ENCODE measurements around the gene FXR2.

The FXR2 gene

GRCh38 chr17:7615265-7615747 is 609 bp upstream of the FXR2 start:
- no peaks in the 10 kb centered on the region for H3K9me3 ChIP-seq (replicated peaks in 1 of 2; ENCODE audit: control insufficient read depth in 2 of 2, insufficient read depth in 1 of 2, low read depth in 1 of 2, low read length in 2 of 2)
- H3K4ac ChIP-seq (ENCODE audit: low read length) = no peak overlapping the region
- H2BK5ac ChIP-seq (ENCODE audit: low read length) = no peak overlapping the region
- no peak overlapping the region for H4K91ac ChIP-seq (ENCODE audit: low read depth, low read length, poor library complexity)
- peak overlapping the region; percentile 48 to 73 for H3K4me3 ChIP-seq (ENCODE audit: low read length in 2 of 2)
- H3K23ac ChIP-seq (ENCODE audit: low read depth, low read length, poor library complexity) = no peak overlapping the region
- H3K18ac ChIP-seq (ENCODE audit: low read length) = peak overlapping the region; percentile 53
- H2AFZ ChIP-seq (ENCODE audit: low read length) = peak overlapping the region; percentile 85
- peak overlapping the region; percentile 54 for H3K4me2 ChIP-seq (ENCODE audit: insufficient read depth, low read length, poor library complexity, severe bottlenecking)
- no peak overlapping the region for H2BK12ac ChIP-seq (ENCODE audit: low read length)
- H3K27me3 ChIP-seq (ENCODE audit: control insufficient read depth in 3 of 3, insufficient read depth in 3 of 3, low read depth in 1 of 3, low read length in 3 of 3) = no peaks in the 10 kb centered on the region
- peaks cover 3% of the 10 kb centered on the region for H3K79me1 ChIP-seq (ENCODE audit: low read depth, low read length)
- no peak overlapping the region for H2AK5ac ChIP-seq (ENCODE audit: low read depth, low read length)
- H2BK120ac ChIP-seq (ENCODE audit: low read depth, low read length) = no peak overlapping the region
- no peak overlapping the region for H2BK15ac ChIP-seq (ENCODE audit: low read length)
- no peak overlapping the region for H3K14ac ChIP-seq (ENCODE audit: low read length)
- H3K4me1 ChIP-seq (ENCODE audit: control insufficient read depth in 2 of 2, insufficient read depth in 1 of 2, low read depth in 1 of 2, low read length in 2 of 2) = peaks cover 8 to 9% of the 10 kb centered on the region in 2 donors
- peaks cover 5 to 23% of the 10 kb centered on the region in 2 donors for H3K36me3 ChIP-seq (replicated peaks in 1 of 2; ENCODE audit: control insufficient read depth in 2 of 2, insufficient read depth in 2 of 2, low read length in 2 of 2)
- peak overlapping the region; percentile 93 for H3K27ac ChIP-seq (replicated peaks; ENCODE audit: low read length)
- no peak overlapping the region for H3K9ac ChIP-seq (ENCODE audit: low read depth, low read length, poor library complexity)
- H4K8ac ChIP-seq (ENCODE audit: low read depth, low read length) = no peak overlapping the region
- WGBS, 2 donors (ENCODE audit: extremely low coverage in 2 of 2, insufficient read length in 2 of 2, insufficient replicate concordance in 1 of 2) = no CpG with 5 or more reads among the region's 28 CpGs
- DNase-seq (ENCODE audit: low spot score) = no peak

- Histone ChIP-seq H3K4me2 (ENCODE audit: insufficient read depth, low read length, poor library complexity, severe bottlenecking) (peak overlapping the region; percentile 79), H3K4me3 (ENCODE audit: low read length in 2 of 2) (peak overlapping the region; percentile 64 to 90), H2AFZ (ENCODE audit: low read length) (peak overlapping the region; percentile 82), H3K18ac (ENCODE audit: low read length) (peak overlapping the region; percentile 97), H3K23ac (ENCODE audit: low read depth, low read length, poor library complexity) (peak overlapping the region; percentile 100), H3K79me1 (ENCODE audit: low read depth, low read length) (peaks cover 3% of the 10 kb centered on the region), H2BK15ac (ENCODE audit: low read length) (peak overlapping the region; percentile 76), H2AK5ac (ENCODE audit: low read depth, low read length) (peak overlapping the region; percentile 96), H3K14ac (ENCODE audit: low read length) (peak overlapping the region; percentile 58), H3K36me3 (replicated peaks in 1 of 2; ENCODE audit: control insufficient read depth in 2 of 2, insufficient read depth in 2 of 2, low read length in 2 of 2) (peaks cover 5 to 35% of the 10 kb centered on the region in 2 donors), H2BK120ac (ENCODE audit: low read depth, low read length) (no peak overlapping the region), H3K4me1 (ENCODE audit: control insufficient read depth in 2 of 2, insufficient read depth in 1 of 2, low read depth in 1 of 2, low read length in 2 of 2) (peaks cover 8 to 9% of the 10 kb centered on the region in 2 donors), H3K27me3 (ENCODE audit: control insufficient read depth in 3 of 3, insufficient read depth in 3 of 3, low read depth in 1 of 3, low read length in 3 of 3) (no peaks in the 10 kb centered on the region), H4K8ac (ENCODE audit: low read depth, low read length) (no peak overlapping the region), H4K91ac (ENCODE audit: low read depth, low read length, poor library complexity) (no peak overlapping the region), H3K27ac (replicated peaks; ENCODE audit: low read length) (peak overlapping the region; percentile 94), H3K9ac (ENCODE audit: low read depth, low read length, poor library complexity) (peak overlapping the region; percentile 97), H2BK12ac (ENCODE audit: low read length) (no peak overlapping the region), H2BK5ac (ENCODE audit: low read length) (peak overlapping the region; percentile 91), H3K9me3 (replicated peaks in 1 of 2; ENCODE audit: control insufficient read depth in 2 of 2, insufficient read depth in 1 of 2, low read depth in 1 of 2, low read length in 2 of 2) (no peaks in the 10 kb centered on the region), H3K4ac (ENCODE audit: low read length) (no peak overlapping the region)
- DNase-seq (ENCODE audit: low spot score) = peak; percentile 24
- WGBS, 2 donors (ENCODE audit: extremely low coverage in 2 of 2, insufficient read length in 2 of 2, insufficient replicate concordance in 1 of 2) = no CpG with 5 or more reads among the region's 20 CpGs
These were observed 800 bp downstream of the FXR2 start for GRCh38 chr17:7613769-7614424.

- WGBS, 2 donors (ENCODE audit: extremely low coverage in 2 of 2, insufficient read length in 2 of 2, insufficient replicate concordance in 1 of 2) = no CpG with 5 or more reads among the region's 1 CpG
- DNase-seq (ENCODE audit: low spot score) = no peak
- H2AK5ac ChIP-seq (ENCODE audit: low read depth, low read length) = no peak overlapping the region
These were observed 2.4 kb downstream of the FXR2 start for GRCh38 chr17:7612294-7612640.

GRCh38 chr17:7611635-7612293 is 2.9 kb downstream of the FXR2 start:
- Histone ChIP-seq H3K4me2 (ENCODE audit: insufficient read depth, low read length, poor library complexity, severe bottlenecking) (no peak overlapping the region), H3K23ac (ENCODE audit: low read depth, low read length, poor library complexity) (no peak overlapping the region), H3K4me3 (ENCODE audit: low read length in 2 of 2) (no peak overlapping the region), H2BK15ac (ENCODE audit: low read length) (no peak overlapping the region), H2AK5ac (ENCODE audit: low read depth, low read length) (no peak overlapping the region), H3K27me3 (ENCODE audit: control insufficient read depth in 3 of 3, insufficient read depth in 3 of 3, low read depth in 1 of 3, low read length in 3 of 3) (no peaks in the 10 kb centered on the region), H3K9ac (ENCODE audit: low read depth, low read length, poor library complexity) (no peak overlapping the region), H2AFZ (ENCODE audit: low read length) (no peak overlapping the region), H3K14ac (ENCODE audit: low read length) (no peak overlapping the region), H3K36me3 (replicated peaks in 1 of 2; ENCODE audit: control insufficient read depth in 2 of 2, insufficient read depth in 2 of 2, low read length in 2 of 2) (peaks cover 5 to 47% of the 10 kb centered on the region in 2 donors), H3K27ac (replicated peaks; ENCODE audit: low read length) (no peak overlapping the region), H3K9me3 (replicated peaks in 1 of 2; ENCODE audit: control insufficient read depth in 2 of 2, insufficient read depth in 1 of 2, low read depth in 1 of 2, low read length in 2 of 2) (no peaks in the 10 kb centered on the region), H2BK5ac (ENCODE audit: low read length) (no peak overlapping the region), H2BK12ac (ENCODE audit: low read length) (no peak overlapping the region), H3K18ac (ENCODE audit: low read length) (no peak overlapping the region), H3K4me1 (ENCODE audit: control insufficient read depth in 2 of 2, insufficient read depth in 1 of 2, low read depth in 1 of 2, low read length in 2 of 2) (peaks cover 8 to 9% of the 10 kb centered on the region in 2 donors), H3K79me1 (ENCODE audit: low read depth, low read length) (peaks cover 3% of the 10 kb centered on the region), H4K91ac (ENCODE audit: low read depth, low read length, poor library complexity) (no peak overlapping the region), H2BK120ac (ENCODE audit: low read depth, low read length) (no peak overlapping the region), H3K4ac (ENCODE audit: low read length) (no peak overlapping the region), H4K8ac (ENCODE audit: low read depth, low read length) (no peak overlapping the region)
- no peak for DNase-seq (ENCODE audit: low spot score)
- whole genome bisulfite sequencing, 2 donors (ENCODE audit: extremely low coverage in 2 of 2, insufficient read length in 2 of 2, insufficient replicate concordance in 1 of 2) = no CpG with 5 or more reads among the region's 3 CpGs

More at GRCh38 chr17:7612294-7612640, 2.4 kb downstream of the FXR2 start:
- Histone ChIP-seq H2BK120ac (ENCODE audit: low read depth, low read length) (no peak overlapping the region), H3K27ac (replicated peaks; ENCODE audit: low read length) (no peak overlapping the region), H3K4me3 (ENCODE audit: low read length in 2 of 2) (no peak overlapping the region), H3K27me3 (ENCODE audit: control insufficient read depth in 3 of 3, insufficient read depth in 3 of 3, low read depth in 1 of 3, low read length in 3 of 3) (no peaks in the 10 kb centered on the region), H4K91ac (ENCODE audit: low read depth, low read length, poor library complexity) (no peak overlapping the region), H3K9me3 (replicated peaks in 1 of 2; ENCODE audit: control insufficient read depth in 2 of 2, insufficient read depth in 1 of 2, low read depth in 1 of 2, low read length in 2 of 2) (no peaks in the 10 kb centered on the region), H3K4me2 (ENCODE audit: insufficient read depth, low read length, poor library complexity, severe bottlenecking) (no peak overlapping the region), H2BK5ac (ENCODE audit: low read length) (no peak overlapping the region), H2BK12ac (ENCODE audit: low read length) (no peak overlapping the region), H3K18ac (ENCODE audit: low read length) (no peak overlapping the region), H4K8ac (ENCODE audit: low read depth, low read length) (no peak overlapping the region), H2AFZ (ENCODE audit: low read length) (no peak overlapping the region), H3K4me1 (ENCODE audit: control insufficient read depth in 2 of 2, insufficient read depth in 1 of 2, low read depth in 1 of 2, low read length in 2 of 2) (peaks cover 8 to 9% of the 10 kb centered on the region in 2 donors), H3K4ac (ENCODE audit: low read length) (no peak overlapping the region), H2BK15ac (ENCODE audit: low read length) (no peak overlapping the region), H3K14ac (ENCODE audit: low read length) (no peak overlapping the region), H3K9ac (ENCODE audit: low read depth, low read length, poor library complexity) (no peak overlapping the region), H3K36me3 (replicated peaks in 1 of 2; ENCODE audit: control insufficient read depth in 2 of 2, insufficient read depth in 2 of 2, low read length in 2 of 2) (peaks cover 5 to 46% of the 10 kb centered on the region in 2 donors), H3K23ac (ENCODE audit: low read depth, low read length, poor library complexity) (no peak overlapping the region), H3K79me1 (ENCODE audit: low read depth, low read length) (peaks cover 3% of the 10 kb centered on the region)

Data from neuronal stem cell (in vitro differentiated cells).